Stimulated activated CD8-positive, alpha-beta memory T cell treated with anti-CD3 and anti-CD28 coated beads, Interleukin-12 subunit alpha, Interleukin-12 subunit beta, amount 100 ng/mL, for 4 hours (primary cell): ENCODE results near the gene MT4.

Experiments
- DNase-seq: peaks from one replicate; pipeline ENCODE4 v3.0.0-alpha.2; 2020; ENCODE audit warnings: low read depth

Gene MT4

GRCh38 chr16:56564793-56565477 lies at the start of gene MT4:
MT4 (plus strand) TSS chr16:56565073; CDS start chr16:56565129, 56 bp downstream.
- no peak for DNase-seq

- no peak for DNase-seq
Measured at GRCh38 chr16:56515665-56516064, 49.2 kb upstream of the MT4 start.

- no peak for DNase-seq
Measured at GRCh38 chr16:56517206-56517605, 47.7 kb upstream of the MT4 start.

GRCh38 chr16:56518425-56518824 lies 46.4 kb upstream of the MT4 start:
- no peak for DNase-seq

GRCh38 chr16:56519459-56520250 lies 45.2 kb upstream of the MT4 start, which contains the start of gene BBS2:
BBS2 (minus strand) TSS chr16:56520024; CDS start chr16:56519862, 162 bp downstream.
- DNase-seq: peak; percentile 87

GRCh38 chr16:56520251-56520577 lies 44.7 kb upstream of the MT4 start:
- DNase-seq: no peak

- DNase-seq: no peak
Measured at GRCh38 chr16:56525236-56525635, 39.6 kb upstream of the MT4 start.

- DNase-seq: no peak
Measured at GRCh38 chr16:56530872-56531271, 34.0 kb upstream of the MT4 start.

GRCh38 chr16:56532714-56533113 lies 32.2 kb upstream of the MT4 start:
- no peak for DNase-seq

- no peak for DNase-seq
Measured at GRCh38 chr16:56534847-56535383, 30.0 kb upstream of the MT4 start.

- DNase-seq: no peak
Measured at GRCh38 chr16:56538331-56538730, 26.5 kb upstream of the MT4 start.

GRCh38 chr16:56539656-56540055 lies 25.2 kb upstream of the MT4 start:
- no peak for DNase-seq

- no peak for DNase-seq
Measured at GRCh38 chr16:56542039-56542438, 22.8 kb upstream of the MT4 start.

GRCh38 chr16:56547120-56547948 lies 17.5 kb upstream of the MT4 start:
- no peak for DNase-seq

GRCh38 chr16:56547949-56548567 lies 16.8 kb upstream of the MT4 start:
- DNase-seq: no peak

GRCh38 chr16:56549161-56549560 lies 15.7 kb upstream of the MT4 start:
- no peak for DNase-seq

GRCh38 chr16:56549744-56550385 lies 15.0 kb upstream of the MT4 start:
- no peak for DNase-seq

- DNase-seq: no peak
Measured at GRCh38 chr16:56551796-56552738, 12.8 kb upstream of the MT4 start.

GRCh38 chr16:56554441-56554840 lies 10.4 kb upstream of the MT4 start:
- no peak for DNase-seq

- no peak for DNase-seq
Measured at GRCh38 chr16:56558024-56558747, 6.7 kb upstream of the MT4 start.
